Activated T-helper 1 cell treated with anti-CD3 and anti-CD28 coated beads, Interleukin-12 subunit alpha, Interleukin-12 subunit beta, Interleukin-2, Interleukin-4 antibody, amounts not matched to agents 30 ng/mL and 10 ng/mL and 1 ng/mL, durations not matched to agents 14 hours and 24 hours and 36 hours (primary cell): Measurements from ENCODE around the gene TIMM29. TPM values are rescaled to one million over a fixed set of nuclear protein-coding genes. Genes with fewer than 3 reads are reported as not detected.

ENCODE experiments used
- DNase-seq: peaks from one replicate; pipeline ENCODE4 v3.0.0; 2021; ENCODE audit warnings: low spot score
- H3K27ac Mint-ChIP-seq: one replicate; pipeline ENCODE4 v1.8.0; 2021; ENCODE audit warnings: mild to moderate bottlenecking, mixed read lengths
- H3K27me3 Mint-ChIP-seq: one replicate; pipeline ENCODE4 v1.8.0; 2022; ENCODE audit warnings: mild to moderate bottlenecking, moderate library complexity, mixed read lengths; ENCODE audit not compliant: insufficient read depth
- H3K36me3 Mint-ChIP-seq: one replicate; pipeline ENCODE4 v1.8.0; 2021; ENCODE audit warnings: low read depth, mixed read lengths
- H3K4me1 Mint-ChIP-seq: one replicate; pipeline ENCODE4 v1.8.0; 2021; ENCODE audit warnings: low read depth, mixed read lengths
- H3K4me3 Mint-ChIP-seq: one replicate; pipeline ENCODE4 v1.8.0; 2021; ENCODE audit warnings: mild to moderate bottlenecking, moderate library complexity, mixed read lengths
- H3K9me3 Mint-ChIP-seq: one replicate; pipeline ENCODE4 v1.8.0; 2021; ENCODE audit warnings: mixed read lengths
- intact Hi-C: fragments of 100-400 bp; cut with micrococcal nuclease; formaldehyde crosslinking; loops from one replicate; pipeline ENCODE4 v1.15.1; 2024
- total RNA-seq: library from RNA; stranded (reverse); gene quantifications from 2 replicates; pipeline ENCODE4 v1.2.3, GENCODE V29; 2022

Gene TIMM29
- 22.6 and 22.7 TPM in 2 replicates for total RNA-seq

GRCh38 chr19:10928563-10929401 lies at the start of gene TIMM29, which contains the start of gene YIPF2:
Gene TIMM29 (plus strand): TSS chr19:10928811. CDS start chr19:10928823, 12 bp downstream.
Gene YIPF2 (minus strand): TSS chr19:10928639. CDS start chr19:10928410, 229 bp downstream.
- DNase-seq = peak; percentile 92
- peaks cover 11% of the 10 kb centered on the region for H3K4me1 Mint-ChIP-seq
- H3K4me3 Mint-ChIP-seq = peak within 1 kb of the TSS; percentile 94
- peak within 1 kb of the TSS; percentile 85 for H3K27ac Mint-ChIP-seq
- no peaks in the 10 kb centered on the region for H3K9me3 Mint-ChIP-seq
- H3K27me3 Mint-ChIP-seq = no peaks in the 10 kb centered on the region
- peaks cover 16% of the 10 kb centered on the region for H3K36me3 Mint-ChIP-seq
- intact Hi-C loops = loop anchor here (1.0 to 2.0 kb wide), 7 partner anchors 32 to 507 kb away; partner anchors contain the start of genes CARM1, LDLR, ODAD3 and PRKCSH

GRCh38 chr19:10881403-10882107 lies 47.1 kb upstream of the TIMM29 start:
- intact Hi-C loops = no loop called here
- Mint-ChIP-seq H3K4me3 (no peak overlapping the region), H3K27me3 (no peaks in the 10 kb centered on the region), H3K36me3 (peaks cover 6% of the 10 kb centered on the region), H3K9me3 (no peaks in the 10 kb centered on the region), H3K27ac (no peak overlapping the region), H3K4me1 (peaks cover 24% of the 10 kb centered on the region)
- no peak for DNase-seq

- no peak overlapping the region for H3K27ac Mint-ChIP-seq
- H3K27me3 Mint-ChIP-seq = no peaks in the 10 kb centered on the region
- H3K4me3 Mint-ChIP-seq = no peak overlapping the region
- H3K4me1 Mint-ChIP-seq = peaks cover 19% of the 10 kb centered on the region
- no peak for DNase-seq
- no peaks in the 10 kb centered on the region for H3K9me3 Mint-ChIP-seq
- intact Hi-C loops = no loop called here
- H3K36me3 Mint-ChIP-seq = peaks cover 6% of the 10 kb centered on the region
Observed at GRCh38 chr19:10882108-10882457, 46.5 kb upstream of the TIMM29 start.

- Mint-ChIP-seq H3K36me3 (peaks cover 3% of the 10 kb centered on the region), H3K9me3 (no peaks in the 10 kb centered on the region), H3K27ac (no peak overlapping the region), H3K4me3 (no peak overlapping the region), H3K4me1 (peaks cover 3% of the 10 kb centered on the region), H3K27me3 (no peaks in the 10 kb centered on the region)
- intact Hi-C loops = no loop called here
- no peak for DNase-seq
Observed at GRCh38 chr19:10884274-10884673, 44.3 kb upstream of the TIMM29 start.

GRCh38 chr19:10885201-10886169 lies 43.1 kb upstream of the TIMM29 start:
- no peaks in the 10 kb centered on the region for H3K4me1 Mint-ChIP-seq
- no peaks in the 10 kb centered on the region for H3K9me3 Mint-ChIP-seq
- no peak for DNase-seq
- no peak overlapping the region for H3K27ac Mint-ChIP-seq
- H3K4me3 Mint-ChIP-seq = no peak overlapping the region
- intact Hi-C loops = no loop called here
- H3K27me3 Mint-ChIP-seq = no peaks in the 10 kb centered on the region
- H3K36me3 Mint-ChIP-seq = peaks cover 2% of the 10 kb centered on the region

- Mint-ChIP-seq H3K27ac (no peak overlapping the region), H3K4me3 (no peak overlapping the region), H3K27me3 (no peaks in the 10 kb centered on the region), H3K36me3 (no peaks in the 10 kb centered on the region), H3K9me3 (no peaks in the 10 kb centered on the region), H3K4me1 (no peaks in the 10 kb centered on the region)
- intact Hi-C loops = no loop called here
- no peak for DNase-seq
Observed at GRCh38 chr19:10887616-10888367, 40.8 kb upstream of the TIMM29 start.

GRCh38 chr19:10888421-10888866 lies 40.2 kb upstream of the TIMM29 start:
- intact Hi-C loops = no loop called here
- Mint-ChIP-seq H3K9me3 (no peaks in the 10 kb centered on the region), H3K27me3 (no peaks in the 10 kb centered on the region), H3K4me3 (no peak overlapping the region), H3K4me1 (no peaks in the 10 kb centered on the region), H3K36me3 (no peaks in the 10 kb centered on the region), H3K27ac (no peak overlapping the region)
- no peak for DNase-seq

GRCh38 chr19:10889880-10890279 lies 38.7 kb upstream of the TIMM29 start:
- H3K9me3 Mint-ChIP-seq = no peaks in the 10 kb centered on the region

GRCh38 chr19:10891405-10892086 lies 37.1 kb upstream of the TIMM29 start:
- Mint-ChIP-seq H3K4me1 (peaks cover 2% of the 10 kb centered on the region), H3K27me3 (no peaks in the 10 kb centered on the region), H3K9me3 (no peaks in the 10 kb centered on the region), H3K36me3 (no peaks in the 10 kb centered on the region), H3K27ac (no peak overlapping the region), H3K4me3 (no peak overlapping the region)
- intact Hi-C loops = no loop called here
- DNase-seq = no peak

More at GRCh38 chr19:10889880-10890279, 38.7 kb upstream of the TIMM29 start:
- Mint-ChIP-seq H3K4me1 (no peaks in the 10 kb centered on the region), H3K27me3 (no peaks in the 10 kb centered on the region), H3K27ac (no peak overlapping the region), H3K4me3 (no peak overlapping the region), H3K36me3 (no peaks in the 10 kb centered on the region)
- DNase-seq = no peak
- intact Hi-C loops = no loop called here

GRCh38 chr19:10892256-10892655 lies 36.4 kb upstream of the TIMM29 start:
- no peaks in the 10 kb centered on the region for H3K36me3 Mint-ChIP-seq
- no peak overlapping the region for H3K27ac Mint-ChIP-seq
- intact Hi-C loops = no loop called here
- no peaks in the 10 kb centered on the region for H3K9me3 Mint-ChIP-seq
- H3K4me1 Mint-ChIP-seq = peaks cover 9% of the 10 kb centered on the region
- no peak for DNase-seq
- no peaks in the 10 kb centered on the region for H3K27me3 Mint-ChIP-seq
- H3K4me3 Mint-ChIP-seq = no peak overlapping the region

- Mint-ChIP-seq H3K4me1 (peaks cover 9% of the 10 kb centered on the region), H3K27me3 (no peaks in the 10 kb centered on the region), H3K9me3 (no peaks in the 10 kb centered on the region), H3K27ac (no peak overlapping the region), H3K4me3 (no peak overlapping the region), H3K36me3 (no peaks in the 10 kb centered on the region)
- DNase-seq = no peak
- intact Hi-C loops = no loop called here
Observed at GRCh38 chr19:10894911-10895213, 33.7 kb upstream of the TIMM29 start.
